Measurements from ENCODE around the gene OBSCN.

Gene OBSCN

DNA sequence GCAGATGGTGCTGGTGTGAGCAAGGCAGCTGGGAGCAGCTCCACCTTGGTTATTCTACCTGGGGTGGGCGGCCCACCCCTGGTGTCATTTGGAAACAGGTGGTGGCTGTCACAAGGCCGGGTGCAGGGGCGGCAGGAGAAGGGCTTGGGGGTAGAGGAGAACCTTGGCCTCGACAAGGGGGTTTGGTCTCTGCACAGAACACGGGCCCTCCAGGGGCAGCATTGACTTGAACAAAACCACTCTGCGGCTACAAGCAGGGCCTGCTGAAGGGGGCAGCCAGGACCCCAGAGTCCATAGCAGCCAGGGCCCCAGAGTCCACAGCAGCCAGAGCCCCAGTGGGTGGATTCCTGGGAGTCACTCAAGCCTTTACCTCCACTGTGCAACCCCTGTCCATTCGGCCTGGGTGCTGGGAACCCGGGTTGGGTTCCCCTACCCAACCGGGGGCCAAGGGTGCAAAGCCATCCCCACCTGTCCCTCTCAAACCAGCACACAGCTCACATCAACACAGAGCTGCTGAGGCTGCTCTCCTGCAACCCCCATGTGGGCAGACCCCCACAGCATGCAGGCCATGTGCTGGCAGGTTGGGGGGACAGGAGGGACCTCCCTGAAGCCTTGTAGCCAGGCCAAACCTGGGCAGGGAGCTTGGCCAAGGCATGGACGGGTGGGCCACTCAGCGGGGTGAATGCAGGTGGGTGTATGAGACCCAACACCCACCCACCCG lies 191.1 kb downstream of the OBSCN start:
- Histone ChIP-seq H2AFZ (ENCODE audit: low read length) (no peak overlapping the region), H3K4me1 (ENCODE audit: insufficient read depth, low read length, poor library complexity, severe bottlenecking) (peaks cover 17% of the 10 kb centered on the region), H3K9ac (ENCODE audit: low read depth, low read length, poor library complexity, severe bottlenecking) (no peak overlapping the region), H3F3A (ENCODE audit: low read depth) (no peaks in the 10 kb centered on the region), H4K20me1 (ENCODE audit: insufficient read depth, low read length, poor library complexity, severe bottlenecking) (peaks cover 70% of the 10 kb centered on the region), H3K9me3 (ENCODE audit: insufficient read depth, low read depth, low read length) (no peaks in the 10 kb centered on the region), H3K9me2 (replicated peaks; ENCODE audit: low read depth, low read length) (no peaks in the 10 kb centered on the region), H3K27me3 (ENCODE audit: insufficient read depth, low read length, poor library complexity, severe bottlenecking) (no peaks in the 10 kb centered on the region), H3K36me3 (ENCODE audit: insufficient read depth, low read length) (peaks cover 61% of the 10 kb centered on the region; the same call in 1 of the 2 replicates), H3K4me2 (ENCODE audit: low read depth, low read length, poor library complexity, severe bottlenecking) (no peak overlapping the region), H3K79me2 (ENCODE audit: insufficient read depth, low read length) (peaks cover 42% of the 10 kb centered on the region), H3K4me3 (ENCODE audit: low read length, poor library complexity, severe bottlenecking) (no peak overlapping the region)
- no peak for TF ChIP-seq EZH2phosphoT487 (IDR thresholded peaks at IDR 0.05; ENCODE audit: borderline replicate concordance)
- TF ChIP-seq, protein P1, sequence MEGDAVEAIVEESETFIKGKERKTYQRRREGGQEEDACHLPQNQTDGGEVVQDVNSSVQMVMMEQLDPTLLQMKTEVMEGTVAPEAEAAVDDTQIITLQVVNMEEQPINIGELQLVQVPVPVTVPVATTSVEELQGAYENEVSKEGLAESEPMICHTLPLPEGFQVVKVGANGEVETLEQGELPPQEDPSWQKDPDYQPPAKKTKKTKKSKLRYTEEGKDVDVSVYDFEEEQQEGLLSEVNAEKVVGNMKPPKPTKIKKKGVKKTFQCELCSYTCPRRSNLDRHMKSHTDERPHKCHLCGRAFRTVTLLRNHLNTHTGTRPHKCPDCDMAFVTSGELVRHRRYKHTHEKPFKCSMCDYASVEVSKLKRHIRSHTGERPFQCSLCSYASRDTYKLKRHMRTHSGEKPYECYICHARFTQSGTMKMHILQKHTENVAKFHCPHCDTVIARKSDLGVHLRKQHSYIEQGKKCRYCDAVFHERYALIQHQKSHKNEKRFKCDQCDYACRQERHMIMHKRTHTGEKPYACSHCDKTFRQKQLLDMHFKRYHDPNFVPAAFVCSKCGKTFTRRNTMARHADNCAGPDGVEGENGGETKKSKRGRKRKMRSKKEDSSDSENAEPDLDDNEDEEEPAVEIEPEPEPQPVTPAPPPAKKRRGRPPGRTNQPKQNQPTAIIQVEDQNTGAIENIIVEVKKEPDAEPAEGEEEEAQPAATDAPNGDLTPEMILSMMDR (conservative IDR thresholded peaks at IDR 0.05; ENCODE audit: low read length) = no peak

DNA sequence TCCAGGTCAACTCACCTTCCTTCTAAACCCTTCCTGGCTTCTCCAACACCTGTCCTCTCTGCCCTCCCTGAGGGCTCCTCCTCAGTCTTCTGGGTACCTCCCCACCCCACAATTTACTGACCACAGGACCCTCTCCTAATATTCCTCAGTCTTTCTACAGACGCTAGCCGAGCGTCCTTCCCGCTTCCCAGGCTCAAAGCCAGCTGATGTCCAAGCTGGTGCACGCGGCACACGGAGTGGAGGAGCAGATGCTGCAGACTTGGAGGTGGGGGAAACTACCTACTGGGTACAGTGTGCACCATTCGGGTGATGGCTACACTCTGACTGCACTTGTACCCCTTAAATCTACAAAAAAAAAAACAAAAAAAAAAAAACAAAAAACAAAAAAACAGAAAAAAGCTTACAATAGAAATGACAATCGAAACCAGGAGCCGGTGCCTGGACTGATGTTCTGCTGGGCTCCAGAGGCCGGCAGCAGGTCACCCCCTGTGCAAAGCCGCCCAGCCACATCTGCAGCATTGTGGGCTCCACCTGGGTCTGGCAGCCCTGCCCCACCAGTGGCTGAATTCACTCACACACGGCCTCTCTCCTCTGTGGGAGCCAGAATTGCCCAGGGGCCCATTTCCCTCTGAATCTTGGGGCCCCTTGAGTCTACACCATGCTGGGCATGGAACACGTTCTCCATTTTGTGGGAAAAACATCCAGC lies 191.8 kb downstream of the OBSCN start:
- TF ChIP-seq, protein P1 (conservative IDR thresholded peaks at IDR 0.05; ENCODE audit: low read length) = no peak
- no peak for TF ChIP-seq EZH2phosphoT487 (IDR thresholded peaks at IDR 0.05; ENCODE audit: borderline replicate concordance)
- Histone ChIP-seq H3K36me3 (ENCODE audit: insufficient read depth, low read length) (peaks cover 54% of the 10 kb centered on the region; the same call in 1 of the 2 replicates), H3K4me1 (ENCODE audit: insufficient read depth, low read length, poor library complexity, severe bottlenecking) (peaks cover 25% of the 10 kb centered on the region), H2AFZ (ENCODE audit: low read length) (no peak overlapping the region), H4K20me1 (ENCODE audit: insufficient read depth, low read length, poor library complexity, severe bottlenecking) (peaks cover 76% of the 10 kb centered on the region), H3F3A (ENCODE audit: low read depth) (no peaks in the 10 kb centered on the region), H3K4me2 (ENCODE audit: low read depth, low read length, poor library complexity, severe bottlenecking) (no peak overlapping the region), H3K79me2 (ENCODE audit: insufficient read depth, low read length) (peaks cover 50% of the 10 kb centered on the region), H3K9me2 (replicated peaks; ENCODE audit: low read depth, low read length) (no peaks in the 10 kb centered on the region), H3K9me3 (ENCODE audit: insufficient read depth, low read depth, low read length) (no peaks in the 10 kb centered on the region), H3K4me3 (ENCODE audit: low read length, poor library complexity, severe bottlenecking) (no peak overlapping the region), H3K27me3 (ENCODE audit: insufficient read depth, low read length, poor library complexity, severe bottlenecking) (no peaks in the 10 kb centered on the region), H3K9ac (ENCODE audit: low read depth, low read length, poor library complexity, severe bottlenecking) (no peak overlapping the region)

DNA sequence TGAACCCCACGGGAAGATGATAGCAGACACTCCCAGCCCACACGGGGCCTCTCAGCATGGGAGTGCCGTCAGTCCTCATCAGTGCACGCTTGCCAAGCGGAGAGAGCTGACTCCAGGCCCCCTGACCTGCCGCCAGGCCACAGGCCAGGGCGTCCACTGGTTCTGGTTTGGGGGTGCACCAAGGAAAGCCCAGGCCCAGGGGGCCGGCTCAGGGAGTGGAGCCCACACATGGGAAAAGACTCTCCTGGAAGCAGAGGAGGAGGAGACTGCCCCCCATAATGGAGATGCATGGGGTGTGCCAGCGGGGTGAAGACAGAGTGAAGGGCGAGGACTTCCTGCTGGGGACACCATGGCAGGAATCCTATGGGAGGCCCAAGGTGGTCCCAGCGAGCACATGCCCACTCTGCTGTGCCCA lies 192.4 kb downstream of the OBSCN start:
- no peaks in the 10 kb centered on the region for H3K9me3 ChIP-seq (ENCODE audit: insufficient read depth, low read depth, low read length)
- no peaks in the 10 kb centered on the region for H3F3A ChIP-seq (ENCODE audit: low read depth)
- H3K36me3 ChIP-seq (ENCODE audit: insufficient read depth, low read length) = peaks cover 48% of the 10 kb centered on the region; the same call in 1 of the 2 replicates
- no peaks in the 10 kb centered on the region for H3K9me2 ChIP-seq (replicated peaks; ENCODE audit: low read depth, low read length)
- H2AFZ ChIP-seq (ENCODE audit: low read length) = no peak overlapping the region
- no peak overlapping the region for H3K9ac ChIP-seq (ENCODE audit: low read depth, low read length, poor library complexity, severe bottlenecking)
- H3K27me3 ChIP-seq (ENCODE audit: insufficient read depth, low read length, poor library complexity, severe bottlenecking) = no peaks in the 10 kb centered on the region
- H3K4me3 ChIP-seq (ENCODE audit: low read length, poor library complexity, severe bottlenecking) = no peak overlapping the region
- H4K20me1 ChIP-seq (ENCODE audit: insufficient read depth, low read length, poor library complexity, severe bottlenecking) = peaks cover 77% of the 10 kb centered on the region
- peaks cover 30% of the 10 kb centered on the region for H3K4me1 ChIP-seq (ENCODE audit: insufficient read depth, low read length, poor library complexity, severe bottlenecking)
- TF ChIP-seq EZH2phosphoT487 (IDR thresholded peaks at IDR 0.05; ENCODE audit: borderline replicate concordance) = no peak
- TF ChIP-seq, protein P1 (conservative IDR thresholded peaks at IDR 0.05; ENCODE audit: low read length) = no peak
- peaks cover 56% of the 10 kb centered on the region for H3K79me2 ChIP-seq (ENCODE audit: insufficient read depth, low read length)
- peak overlapping the region; percentile 97 for H3K4me2 ChIP-seq (ENCODE audit: low read depth, low read length, poor library complexity, severe bottlenecking)
